ENCODE data around the gene FAM9A.
"Not testable (repeated sequence)": the region's sequence is repeated elsewhere in the genome, so short reads cannot be mapped to it uniquely, and the experiment has no call there.

FAM9A gene

DNA sequence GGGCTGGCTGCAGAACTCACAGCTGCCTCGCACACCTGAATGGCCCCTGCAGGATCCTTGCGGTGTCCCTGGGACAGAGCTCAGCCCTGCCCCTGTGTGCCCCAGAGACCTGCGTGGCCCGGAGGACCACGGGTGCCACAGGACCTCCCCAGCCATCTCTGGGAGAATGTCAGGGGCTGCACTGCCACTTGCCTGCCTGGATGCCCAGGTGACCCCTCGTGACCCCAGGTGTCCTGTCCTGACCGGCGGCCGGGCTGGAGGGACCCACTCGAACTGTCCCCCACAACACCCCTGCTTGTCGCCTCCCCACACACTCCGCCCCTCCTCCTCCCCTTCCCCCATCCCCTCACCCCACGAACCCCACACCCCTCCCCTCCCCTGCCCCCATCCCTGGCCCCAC lies 1.9 kb downstream of the FAM9A start:
- H3K9me3 ChIP-seq (ENCODE audit: control insufficient read depth, insufficient read depth, low read length); H3F3A ChIP-seq (ENCODE audit: control insufficient read depth, insufficient read depth); H3K4me3 ChIP-seq (ENCODE audit: low read length); H3K36me3 ChIP-seq (ENCODE audit: control insufficient read depth, low read length); H3K4me1 ChIP-seq (ENCODE audit: control insufficient read depth, low read length); H4K20me1 ChIP-seq (ENCODE audit: control insufficient read depth, insufficient read depth, low read depth, low read length); H3K27ac ChIP-seq (ENCODE audit: low read depth, low read length); H3K9me2 ChIP-seq (replicated peaks; ENCODE audit: control insufficient read depth, low read length); H3K27me3 ChIP-seq (ENCODE audit: control insufficient read depth, low read length); H3K79me2 ChIP-seq (ENCODE audit: control insufficient read depth, low read length); H3K4me2 ChIP-seq (ENCODE audit: low read length): not testable (repeated sequence)

DNA sequence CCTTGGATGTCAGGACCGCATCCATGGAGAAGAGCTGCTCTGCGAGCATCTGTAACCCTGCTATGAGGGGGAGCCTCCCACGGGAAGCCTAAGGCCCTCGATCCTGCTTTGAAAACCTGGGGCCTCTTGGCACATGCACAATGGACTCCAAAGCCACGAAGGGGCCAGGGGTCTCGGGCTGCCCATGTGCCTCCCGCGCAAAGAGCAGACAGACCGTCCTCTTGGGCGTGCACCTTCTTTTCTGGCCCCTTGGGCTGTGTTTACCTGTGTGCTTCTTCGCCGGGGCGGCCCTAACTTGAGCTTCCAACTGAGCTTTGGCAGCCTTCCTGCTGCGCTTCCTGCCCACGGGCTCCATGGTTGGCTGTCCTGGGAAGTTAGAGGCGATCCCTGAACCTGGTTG lies 2.5 kb downstream of the FAM9A start:
- H3K4me1 ChIP-seq (ENCODE audit: control insufficient read depth, low read length); H3K4me3 ChIP-seq (ENCODE audit: low read length); H3K36me3 ChIP-seq (ENCODE audit: control insufficient read depth, low read length); H3K9me2 ChIP-seq (replicated peaks; ENCODE audit: control insufficient read depth, low read length); H3K4me2 ChIP-seq (ENCODE audit: low read length); H3K79me2 ChIP-seq (ENCODE audit: control insufficient read depth, low read length); H4K20me1 ChIP-seq (ENCODE audit: control insufficient read depth, insufficient read depth, low read depth, low read length); H3K27me3 ChIP-seq (ENCODE audit: control insufficient read depth, low read length); H3K27ac ChIP-seq (ENCODE audit: low read depth, low read length); H3K9me3 ChIP-seq (ENCODE audit: control insufficient read depth, insufficient read depth, low read length); H3F3A ChIP-seq (ENCODE audit: control insufficient read depth, insufficient read depth): not testable (repeated sequence)

DNA sequence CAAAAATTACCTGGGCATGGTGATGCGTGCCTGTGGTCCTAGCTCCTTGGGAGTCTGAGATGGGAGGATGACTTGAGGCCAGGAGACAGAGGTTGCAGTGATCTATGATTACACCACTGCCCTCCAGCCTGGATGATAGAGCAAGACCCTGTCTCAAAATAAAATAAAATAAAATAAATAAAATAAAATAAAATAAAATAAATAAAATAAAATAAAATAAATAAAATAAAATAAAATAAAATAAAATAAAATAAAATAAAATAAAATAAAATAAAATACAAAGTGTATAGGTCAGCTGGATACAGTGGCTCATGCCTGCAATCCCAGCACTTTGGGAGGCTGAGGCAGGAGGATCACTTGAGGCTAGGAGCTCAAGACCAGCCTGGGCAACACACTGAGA lies 14.1 kb downstream of the FAM9A start:
- H3K9me3 ChIP-seq (ENCODE audit: control insufficient read depth, insufficient read depth, low read length); H3K4me2 ChIP-seq (ENCODE audit: low read length); H3K79me2 ChIP-seq (ENCODE audit: control insufficient read depth, low read length); H3F3A ChIP-seq (ENCODE audit: control insufficient read depth, insufficient read depth); H3K27me3 ChIP-seq (ENCODE audit: control insufficient read depth, low read length); H3K36me3 ChIP-seq (ENCODE audit: control insufficient read depth, low read length); H3K27ac ChIP-seq (ENCODE audit: low read depth, low read length); H4K20me1 ChIP-seq (ENCODE audit: control insufficient read depth, insufficient read depth, low read depth, low read length); H3K4me1 ChIP-seq (ENCODE audit: control insufficient read depth, low read length); H3K9me2 ChIP-seq (replicated peaks; ENCODE audit: control insufficient read depth, low read length); H3K4me3 ChIP-seq (ENCODE audit: low read length): not testable (repeated sequence)

DNA sequence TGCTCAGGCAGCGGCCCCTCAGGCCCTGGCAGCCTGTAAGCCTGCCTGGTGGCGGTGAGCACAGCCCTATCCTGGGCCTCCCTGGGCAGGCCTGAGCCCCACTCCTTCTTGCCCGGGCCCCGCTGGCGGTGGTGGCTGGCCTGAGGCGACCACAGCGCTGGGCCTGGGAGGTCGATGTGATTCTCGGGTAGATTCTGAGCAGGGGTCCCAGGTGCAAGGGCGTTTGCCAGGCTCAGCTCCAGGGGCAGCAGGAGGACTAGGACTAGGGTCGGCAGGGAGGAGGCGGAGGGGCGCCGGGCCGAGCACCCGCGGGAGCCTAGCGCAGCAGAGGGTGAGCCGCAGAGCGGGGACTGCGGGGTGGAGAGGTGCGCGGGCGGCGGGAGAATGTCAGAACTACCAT lies 17.0 kb downstream of the FAM9A start:
- Histone ChIP-seq H3K4me1 (ENCODE audit: control insufficient read depth, low read length) (no peaks in the 10 kb centered on the region), H3F3A (ENCODE audit: control insufficient read depth, insufficient read depth) (no peaks in the 10 kb centered on the region), H3K27me3 (ENCODE audit: control insufficient read depth, low read length) (no peaks in the 10 kb centered on the region), H3K9me3 (ENCODE audit: control insufficient read depth, insufficient read depth, low read length) (no peaks in the 10 kb centered on the region), H4K20me1 (ENCODE audit: control insufficient read depth, insufficient read depth, low read depth, low read length) (no peaks in the 10 kb centered on the region), H3K4me2 (ENCODE audit: low read length) (no peak overlapping the region), H3K9me2 (replicated peaks; ENCODE audit: control insufficient read depth, low read length) (no peaks in the 10 kb centered on the region), H3K4me3 (ENCODE audit: low read length) (no peak overlapping the region), H3K36me3 (ENCODE audit: control insufficient read depth, low read length) (no peaks in the 10 kb centered on the region), H3K27ac (ENCODE audit: low read depth, low read length) (no peak overlapping the region), H3K79me2 (ENCODE audit: control insufficient read depth, low read length) (no peaks in the 10 kb centered on the region)
- TF ChIP-seq EZH2phosphoT487 (IDR thresholded peaks at IDR 0.05; ENCODE audit: borderline replicate concordance, low read length), result no peak
- TF ChIP-seq, protein P1, sequence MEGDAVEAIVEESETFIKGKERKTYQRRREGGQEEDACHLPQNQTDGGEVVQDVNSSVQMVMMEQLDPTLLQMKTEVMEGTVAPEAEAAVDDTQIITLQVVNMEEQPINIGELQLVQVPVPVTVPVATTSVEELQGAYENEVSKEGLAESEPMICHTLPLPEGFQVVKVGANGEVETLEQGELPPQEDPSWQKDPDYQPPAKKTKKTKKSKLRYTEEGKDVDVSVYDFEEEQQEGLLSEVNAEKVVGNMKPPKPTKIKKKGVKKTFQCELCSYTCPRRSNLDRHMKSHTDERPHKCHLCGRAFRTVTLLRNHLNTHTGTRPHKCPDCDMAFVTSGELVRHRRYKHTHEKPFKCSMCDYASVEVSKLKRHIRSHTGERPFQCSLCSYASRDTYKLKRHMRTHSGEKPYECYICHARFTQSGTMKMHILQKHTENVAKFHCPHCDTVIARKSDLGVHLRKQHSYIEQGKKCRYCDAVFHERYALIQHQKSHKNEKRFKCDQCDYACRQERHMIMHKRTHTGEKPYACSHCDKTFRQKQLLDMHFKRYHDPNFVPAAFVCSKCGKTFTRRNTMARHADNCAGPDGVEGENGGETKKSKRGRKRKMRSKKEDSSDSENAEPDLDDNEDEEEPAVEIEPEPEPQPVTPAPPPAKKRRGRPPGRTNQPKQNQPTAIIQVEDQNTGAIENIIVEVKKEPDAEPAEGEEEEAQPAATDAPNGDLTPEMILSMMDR (IDR thresholded peaks at IDR 0.05; ENCODE audit: low read depth, low read length, poor library complexity, severe bottlenecking), result no peak

DNA sequence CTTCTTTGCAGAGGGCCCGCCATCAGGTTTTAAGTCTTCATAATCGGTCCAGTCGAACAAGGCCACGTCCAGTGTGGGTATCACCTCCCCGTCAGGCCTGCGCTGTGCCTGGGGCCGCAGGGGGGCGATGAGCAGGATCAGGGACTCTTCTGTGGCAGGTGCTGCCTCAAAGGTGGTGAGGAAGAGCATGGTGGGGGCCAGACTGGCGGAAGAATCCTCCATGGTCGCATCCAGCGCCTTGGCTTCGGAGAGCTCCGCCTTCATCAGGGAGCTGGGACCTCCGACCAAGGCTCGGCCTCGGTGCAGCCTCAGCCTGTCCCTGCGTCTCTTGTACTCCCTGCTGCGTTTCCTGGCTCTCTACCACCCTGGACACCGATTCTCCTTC lies 17.5 kb downstream of the FAM9A start:
- Histone ChIP-seq H3K36me3 (ENCODE audit: control insufficient read depth, low read length) (no peaks in the 10 kb centered on the region), H3K4me3 (ENCODE audit: low read length) (no peak overlapping the region), H3K9me2 (replicated peaks; ENCODE audit: control insufficient read depth, low read length) (no peaks in the 10 kb centered on the region), H3K4me2 (ENCODE audit: low read length) (no peak overlapping the region), H3K27ac (ENCODE audit: low read depth, low read length) (no peak overlapping the region), H3K9me3 (ENCODE audit: control insufficient read depth, insufficient read depth, low read length) (no peaks in the 10 kb centered on the region), H3K27me3 (ENCODE audit: control insufficient read depth, low read length) (no peaks in the 10 kb centered on the region), H3K79me2 (ENCODE audit: control insufficient read depth, low read length) (no peaks in the 10 kb centered on the region), H3K4me1 (ENCODE audit: control insufficient read depth, low read length) (no peaks in the 10 kb centered on the region), H3F3A (ENCODE audit: control insufficient read depth, insufficient read depth) (no peaks in the 10 kb centered on the region), H4K20me1 (ENCODE audit: control insufficient read depth, insufficient read depth, low read depth, low read length) (no peaks in the 10 kb centered on the region)
- TF ChIP-seq EZH2phosphoT487 (IDR thresholded peaks at IDR 0.05; ENCODE audit: borderline replicate concordance, low read length), result no peak
- TF ChIP-seq, protein P1 (IDR thresholded peaks at IDR 0.05; ENCODE audit: low read depth, low read length, poor library complexity, severe bottlenecking), result no peak
